GM10248 (cell line): ENCODE results near the gene LEPR.
A peak's percentile ranks its signal among the peaks of the same experiment; 100 is the strongest.

Experiments
- CTCF ChIA-PET: fragments of 300-600 bp; sonication (Branson Sonifier 250); formaldehyde crosslinking; extraction: SDS; loops from one replicate; lab custom pipeline; 2021; ENCODE audit warnings: antibody characterized with exemption; lab: Yijun Ruan, JAX
- POLR2A ChIA-PET: fragments of 350-650 bp; sonication (Branson Sonifier 250); formaldehyde crosslinking; extraction: SDS; loops from one replicate; lab custom pipeline; 2020; ENCODE audit warnings: antibody characterized with exemption; lab: Yijun Ruan, JAX
- DNase-seq: peaks from one replicate; pipeline ENCODE4 v3.0.0; 2012; ENCODE audit errors: extremely low spot score
- TF ChIP-seq, protein P1 (sequence below): IDR thresholded peaks from 2 replicates; pipeline ENCODE4 v1.5.1; 2012; ENCODE audit warnings: mild to moderate bottlenecking, low read depth; ENCODE audit errors: extremely low read depth, missing control alignments, control extremely low read depth

The LEPR gene

GRCh38 chr1:65431111-65431705 lies 10.7 kb downstream of the LEPR start:
- DNase-seq, result peak; percentile 19
- TF ChIP-seq, protein P1, sequence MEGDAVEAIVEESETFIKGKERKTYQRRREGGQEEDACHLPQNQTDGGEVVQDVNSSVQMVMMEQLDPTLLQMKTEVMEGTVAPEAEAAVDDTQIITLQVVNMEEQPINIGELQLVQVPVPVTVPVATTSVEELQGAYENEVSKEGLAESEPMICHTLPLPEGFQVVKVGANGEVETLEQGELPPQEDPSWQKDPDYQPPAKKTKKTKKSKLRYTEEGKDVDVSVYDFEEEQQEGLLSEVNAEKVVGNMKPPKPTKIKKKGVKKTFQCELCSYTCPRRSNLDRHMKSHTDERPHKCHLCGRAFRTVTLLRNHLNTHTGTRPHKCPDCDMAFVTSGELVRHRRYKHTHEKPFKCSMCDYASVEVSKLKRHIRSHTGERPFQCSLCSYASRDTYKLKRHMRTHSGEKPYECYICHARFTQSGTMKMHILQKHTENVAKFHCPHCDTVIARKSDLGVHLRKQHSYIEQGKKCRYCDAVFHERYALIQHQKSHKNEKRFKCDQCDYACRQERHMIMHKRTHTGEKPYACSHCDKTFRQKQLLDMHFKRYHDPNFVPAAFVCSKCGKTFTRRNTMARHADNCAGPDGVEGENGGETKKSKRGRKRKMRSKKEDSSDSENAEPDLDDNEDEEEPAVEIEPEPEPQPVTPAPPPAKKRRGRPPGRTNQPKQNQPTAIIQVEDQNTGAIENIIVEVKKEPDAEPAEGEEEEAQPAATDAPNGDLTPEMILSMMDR, result peak; percentile 31
- ChIA-PET POLR2A (no interaction called here), CTCF (interaction anchor here (0.7 to 3.2 kb wide), 9 partner anchors 9 to 256 kb away, joined by 3 to 14 read pairs (median 6); partner anchors contain the start of genes LEPR and LEPROT)

DNA sequence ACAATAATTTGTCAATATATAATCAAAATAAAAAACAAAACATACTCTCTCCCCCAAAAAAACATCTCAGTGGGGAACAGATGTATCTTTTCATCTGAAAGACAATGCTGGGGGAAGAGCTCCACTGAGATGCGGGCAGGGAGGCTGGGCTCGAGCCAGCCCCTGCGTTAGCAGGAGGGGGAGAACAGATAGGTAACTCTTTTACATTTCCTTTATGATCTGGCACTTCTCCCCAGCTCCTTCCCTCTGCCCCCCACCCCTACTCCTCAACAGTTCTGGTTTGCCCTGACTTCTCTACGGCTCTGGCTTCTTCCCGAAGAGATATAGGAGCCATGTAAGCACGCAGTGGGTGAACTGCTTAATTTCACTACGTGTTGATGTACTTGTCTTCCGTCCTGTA lies 12.4 kb downstream of the LEPR start:
- CTCF ChIA-PET, result no interaction called here
- TF ChIP-seq, protein P1, result no peak
- no peak for DNase-seq
- POLR2A ChIA-PET, result no interaction called here

GRCh38 chr1:65434255-65434654 lies 13.8 kb downstream of the LEPR start:
- no peak for DNase-seq
- TF ChIP-seq, protein P1, result no peak
- ChIA-PET CTCF (no interaction called here), POLR2A (no interaction called here)

GRCh38 chr1:65434760-65435159 lies 14.3 kb downstream of the LEPR start:
- ChIA-PET CTCF (interaction anchor here (1.3 kb wide), 1 partner anchor 11 kb away, joined by 3 read pairs; no protein-coding TSS in a partner anchor), POLR2A (no interaction called here)
- TF ChIP-seq, protein P1, result no peak
- DNase-seq, result no peak

DNA sequence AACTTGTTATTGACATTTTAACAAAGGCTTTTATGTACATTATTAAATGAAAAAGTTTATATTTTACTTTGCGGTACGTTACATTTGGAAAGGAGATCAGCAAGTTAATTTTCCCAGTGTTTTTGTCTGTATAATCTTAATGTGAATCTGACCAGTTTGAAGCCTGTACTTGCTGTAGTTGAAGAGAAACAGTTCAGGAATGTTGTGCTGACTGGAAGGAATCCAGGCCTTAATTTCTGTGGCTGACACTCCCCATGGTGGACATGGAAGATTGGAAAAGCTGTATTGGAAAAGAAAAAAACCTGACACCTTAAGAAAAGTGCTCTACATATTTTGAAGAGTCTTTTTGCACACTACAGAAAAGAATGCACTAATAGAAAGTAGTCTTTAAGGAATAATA lies 15.5 kb downstream of the LEPR start:
- TF ChIP-seq, protein P1, result no peak
- ChIA-PET POLR2A (no interaction called here), CTCF (interaction anchor here (1.0 to 1.3 kb wide), 2 partner anchors 12 to 23 kb away, joined by 3 read pairs; no protein-coding TSS in a partner anchor)
- DNase-seq, result no peak

DNA sequence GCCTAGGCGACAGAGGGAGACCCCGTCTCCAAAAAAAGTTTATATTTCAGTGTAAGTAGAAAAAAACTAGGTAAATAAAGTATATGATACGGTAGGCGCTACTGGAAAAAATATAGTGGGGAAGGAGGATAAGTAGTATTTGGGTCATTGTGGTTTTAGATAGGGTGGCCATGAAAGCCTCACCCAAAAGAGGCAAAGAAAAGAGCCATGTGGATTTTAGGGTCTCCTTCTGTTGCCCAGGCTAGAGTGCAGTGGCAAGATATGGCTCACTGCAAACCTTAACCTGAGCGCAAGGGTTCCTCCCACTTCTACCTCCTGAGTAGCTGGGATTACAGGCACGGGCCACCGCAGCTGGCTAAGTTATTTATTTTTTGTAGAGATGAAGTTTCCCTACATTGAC lies 17.1 kb downstream of the LEPR start:
- TF ChIP-seq, protein P1, result no peak
- DNase-seq, result no peak
- POLR2A ChIA-PET, result no interaction called here
- CTCF ChIA-PET, result interaction anchor here (1.2 to 2.3 kb wide), 3 partner anchors 14 to 43 kb away, joined by 3 to 11 read pairs (median 6); no protein-coding TSS in a partner anchor
